Heart left ventricle (tissue), 13 donors: ENCODE data around the gene TMEM214.

Experiments used
- CTCF ChIP-seq, 12 donors: fragments of 200-600 bp; sonication (generic) in 4 of 12; IDR thresholded peaks; one replicate each; pipeline versions ENCODE4 v1.5.0 to v1.8.0; 2018 to 2022; ENCODE audit warnings: antibody characterized with exemption in 12 of 12, mild to moderate bottlenecking in 5 of 12
- POLR2A ChIP-seq, 2 donors: fragments of 450-650 bp; IDR thresholded peaks; one replicate each; pipeline ENCODE4 v1.6.1; 2017; ENCODE audit warnings: antibody characterized with exemption in 2 of 2, mild to moderate bottlenecking in 2 of 2, moderate library complexity in 2 of 2
- donor health status: ischemic (EF 13 %, LVEDD 7.1; RV severe dilation, severe dysfunction).
- donor health status: DM: no; HTN: yes; CAD: no.
- donor health status: DM: no; HTN: no; CAD: no.
- donor health status: ischemic (EF 25% LVEDD 6.9; RV normal size, moderate dysfunction).
- donor health status: ischemic (EF 25% LVEDD 5.7; RV mildly dilated, moderate dysfunction).
- donor health status: ischemic (EF 35%, LVEDD 5.7; RV mildly dilated, moderate dysfunction).
- donor health status: nonischemic (EF 11% LVEDD 7.7; RV severe dilation, severe dysfunction).
- donor health status: DM: yes; HTN: yes; CAD: no.
- donor health status: PGD.
- donor health status: ischemic (EF 29% LVEDD 5.4; RV normal size, mild dysfunction).
- donor health status: nonischemic (EF 23%, LVEDD 6.1; RV moderate dilation, normal function).

- TF ChIP-seq CTCF (IDR thresholded peaks at IDR 0.05) (no peak), POLR2A (IDR thresholded peaks at IDR 0.05) (no peak)
Observed at GRCh38 chr2:26983746-26984145, 49.0 kb upstream of the TMEM214 start.
